HepG2 (cell line): ENCODE data around the gene ARHGAP9. TPM values are rescaled to one million over a fixed set of nuclear protein-coding genes. Genes with fewer than 3 reads are reported as not detected.

ENCODE experiments used
- ADNP ChIP-seq: sonication (generic); formaldehyde crosslinking; IDR thresholded peaks from 2 replicates; pipeline ENCODE4 v1.4.0; 2020; ENCODE audit warnings: missing genetic modification reagents
- ARHGAP35 ChIP-seq: sonication (generic); formaldehyde crosslinking; IDR thresholded peaks from 2 replicates; pipeline ENCODE4 v1.9.0; 2022; ENCODE audit warnings: mild to moderate bottlenecking, inconsistent platforms, moderate library complexity, missing genetic modification reagents, borderline replicate concordance
- ARID2 ChIP-seq: sonication (generic); formaldehyde crosslinking; IDR thresholded peaks from 2 replicates; pipeline ENCODE4 v1.8.1; 2022; ENCODE audit warnings: mild to moderate bottlenecking, missing genetic modification reagents, borderline replicate concordance
- CBX1 ChIP-seq: IDR thresholded peaks from one replicate; pipeline ENCODE4 v1.6.1; 2016; ENCODE audit warnings: antibody characterized with exemption, low read depth
- CREB1 ChIP-seq, 2 experiments: fragments of 450-650 bp in 1 of 2; IDR thresholded peaks; 2 replicates each; pipeline ENCODE4 v1.6.1; 2016 to 2017; ENCODE audit warnings: control low read depth in 1 of 2, mild to moderate bottlenecking in 1 of 2, missing compliant biosample characterization in 1 of 2, missing genetic modification characterization in 1 of 2
- CSRNP2 ChIP-seq: sonication (generic); formaldehyde crosslinking; conservative IDR thresholded peaks from 2 replicates; pipeline ENCODE4 v1.8.0; 2022; ENCODE audit warnings: low read depth, missing genetic modification reagents
- ELF3 ChIP-seq: IDR thresholded peaks from 2 replicates; pipeline ENCODE4 v1.6.1; 2016; ENCODE audit warnings: missing genetic modification reagents, missing compliant biosample characterization
- ETV5 ChIP-seq: IDR thresholded peaks from 2 replicates; pipeline ENCODE4 v1.6.1; 2018; ENCODE audit warnings: missing biosample characterization, missing genetic modification reagents, inconsistent platforms, borderline replicate concordance
- HNF4G ChIP-seq, 2 experiments: sonication (generic) in 1 of 2; formaldehyde crosslinking in 1 of 2; IDR thresholded peaks; 2 replicates each; pipeline versions ENCODE4 v1.4.0 to v1.6.1; 2011 to 2020; ENCODE audit warnings: borderline replicate concordance in 2 of 2, low read depth in 2 of 2, mild to moderate bottlenecking in 2 of 2, low read length in 1 of 2, missing genetic modification reagents in 1 of 2, moderate library complexity in 1 of 2
- MLLT10 ChIP-seq: sonication (generic); formaldehyde crosslinking; IDR thresholded peaks from 2 replicates; pipeline ENCODE4 v1.4.0; 2020; ENCODE audit warnings: missing genetic modification reagents
- SNRNP70 ChIP-seq: fragments of 200-400 bp; formaldehyde crosslinking; IDR thresholded peaks from 2 replicates; pipeline ENCODE4 v1.6.1; 2017; ENCODE audit warnings: mild to moderate bottlenecking, low read depth, low read length, moderate library complexity
- SPEN ChIP-seq: sonication (generic); formaldehyde crosslinking; IDR thresholded peaks from 2 replicates; pipeline ENCODE4 v1.5.1; 2020; ENCODE audit warnings: low read depth, mild to moderate bottlenecking, missing genetic modification reagents
- THAP11 ChIP-seq: IDR thresholded peaks from 2 replicates; pipeline ENCODE4 v1.6.1; 2016; ENCODE audit warnings: missing biosample characterization, missing genetic modification reagents
- ZEB1 ChIP-seq: IDR thresholded peaks from 2 replicates; pipeline ENCODE4 v1.6.1; 2012; ENCODE audit warnings: mild to moderate bottlenecking, low read depth, inconsistent platforms; ENCODE audit not compliant: insufficient replicate concordance
- ZNF138 ChIP-seq: sonication (generic); formaldehyde crosslinking; IDR thresholded peaks from 2 replicates; pipeline ENCODE4 v1.5.0; 2020; ENCODE audit warnings: mild to moderate bottlenecking, low read depth, missing genetic modification reagents
- ZNF589 ChIP-seq: sonication (generic); formaldehyde crosslinking; conservative IDR thresholded peaks from 2 replicates; pipeline ENCODE4 v1.8.0; 2022; ENCODE audit warnings: mild to moderate bottlenecking, moderate library complexity, missing genetic modification reagents
- ZNF678 ChIP-seq: sonication (generic); formaldehyde crosslinking; IDR thresholded peaks from 2 replicates; pipeline ENCODE4 v1.4.0; 2020; ENCODE audit warnings: mild to moderate bottlenecking, missing genetic modification reagents
- polyA plus RNA-seq, 8 experiments: library from polyadenylated mRNA; depleted of rRNA in 3 of 8; stranded (reverse) in 7 of 8; unstranded in 1 of 8; fragments of >200 nt; fragmentation: Illumina TruSeq in 4 of 8; extraction: Trizol in 4 of 8; gene quantifications; 2 replicates each; pipeline versions ENCODE4 v1.2.1 to v1.2.3, GENCODE V29; 2011 to 2016; ENCODE audit warnings: low read depth in 4 of 8, missing spikeins in 1 of 8, mixed read lengths in 1 of 8; ENCODE audit not compliant: insufficient read depth in 1 of 8
- total RNA-seq, 5 experiments: library from RNA; depleted of rRNA; stranded (reverse); fragments of >200 nt; fragmentation: Illumina TruSeq; extraction: Trizol; gene quantifications; 2 replicates each; pipeline ENCODE4 v1.2.3, GENCODE V29; 2016; ENCODE audit warnings: low read depth in 1 of 5
- TF ChIP-seq, protein P1 (sequence below): sonication (generic); formaldehyde crosslinking; IDR thresholded peaks from 2 replicates; pipeline ENCODE4 v1.4.0; 2020; ENCODE audit warnings: mild to moderate bottlenecking, missing genetic modification reagents
- TF ChIP-seq, protein P2 (sequence below): sonication (generic); formaldehyde crosslinking; IDR thresholded peaks from 2 replicates; pipeline ENCODE4 v1.5.1; 2020; ENCODE audit warnings: missing genetic modification reagents, mild to moderate bottlenecking, borderline replicate concordance
- TF ChIP-seq, protein P3 (sequence below): sonication (generic); formaldehyde crosslinking; IDR thresholded peaks from 2 replicates; pipeline ENCODE4 v1.8.0; 2023; ENCODE audit warnings: mild to moderate bottlenecking, missing genetic modification reagents
- TF ChIP-seq, protein P4 (sequence below): sonication (generic); formaldehyde crosslinking; IDR thresholded peaks from 2 replicates; pipeline ENCODE4 v1.4.0; 2020; ENCODE audit warnings: missing genetic modification reagents

Gene ARHGAP9
- total and polyA plus RNA-seq, 2 of the 13 experiments (the other 11 are each of a cell fraction or from before 2014, with no cell fraction given): 0.18 to 1.2 TPM

DNA sequence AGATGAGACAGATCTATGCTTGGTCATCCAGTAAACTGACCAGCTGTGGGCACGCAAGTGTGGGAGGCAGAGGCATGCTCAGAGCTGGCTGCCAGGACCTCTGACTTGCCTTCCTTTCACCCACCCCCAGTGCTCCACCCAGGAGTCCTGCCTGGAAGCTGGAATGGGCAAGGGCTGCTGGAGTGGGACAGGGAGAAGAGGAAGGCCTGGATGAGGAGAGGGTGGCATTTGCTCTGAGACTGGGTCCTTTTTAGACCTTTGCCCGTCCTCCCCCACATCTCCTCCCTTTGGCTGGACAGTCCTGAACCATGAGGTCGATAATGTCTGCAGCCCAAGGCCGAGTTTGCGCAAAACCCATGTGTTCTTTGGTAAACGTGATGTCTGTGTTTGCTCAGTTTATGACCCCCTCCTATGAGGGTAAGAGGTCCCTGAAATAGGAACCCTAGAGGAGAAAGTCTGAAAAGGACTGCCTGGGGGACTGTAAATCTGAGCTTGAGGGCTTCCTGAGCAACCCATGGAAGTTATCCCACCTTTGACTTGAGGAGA, 28.4 kb downstream of the ARHGAP9 start (continued):
- TF ChIP-seq CBX1 (peak; percentile 79), SPEN (CRISPR knock-in tag) (peak; percentile 94), ZEB1 (no peak), ARHGAP35 (no peak), SNRNP70 (no peak), ADNP (CRISPR knock-in tag) (no peak), ETV5 (CRISPR knock-in tag) (peak; percentile 80; the same call in 1 of the 2 replicates), CREB1 (IDR thresholded peaks at IDR 0.05) (no peak), CREB1 (CRISPR knock-in tag; IDR thresholded peaks at IDR 0.05) (peak; percentile 74), ARID2 (CRISPR knock-in tag) (0 out of 2 replicates have a peak, but pooled peaks have one; percentile 66), ZNF589 (CRISPR knock-in tag) (no peak; the same call in 1 of the 2 replicates), ZNF678 (CRISPR knock-in tag) (0 out of 2 replicates have a peak, but pooled peaks have one; percentile 67), ELF3 (peak; percentile 89), THAP11 (CRISPR knock-in tag) (peak; percentile 84), ZNF138 (CRISPR knock-in tag) (no peak), MLLT10 (CRISPR knock-in tag) (no peak), HNF4G (IDR thresholded peaks at IDR 0.05; ENCODE audit: borderline replicate concordance, low read depth, low read length) (peak; percentile 98), HNF4G (CRISPR knock-in tag; IDR thresholded peaks at IDR 0.05; ENCODE audit: borderline replicate concordance, low read depth) (peak; percentile 99), CSRNP2 (CRISPR knock-in tag) (no peak)
- TF ChIP-seq, protein P1, sequence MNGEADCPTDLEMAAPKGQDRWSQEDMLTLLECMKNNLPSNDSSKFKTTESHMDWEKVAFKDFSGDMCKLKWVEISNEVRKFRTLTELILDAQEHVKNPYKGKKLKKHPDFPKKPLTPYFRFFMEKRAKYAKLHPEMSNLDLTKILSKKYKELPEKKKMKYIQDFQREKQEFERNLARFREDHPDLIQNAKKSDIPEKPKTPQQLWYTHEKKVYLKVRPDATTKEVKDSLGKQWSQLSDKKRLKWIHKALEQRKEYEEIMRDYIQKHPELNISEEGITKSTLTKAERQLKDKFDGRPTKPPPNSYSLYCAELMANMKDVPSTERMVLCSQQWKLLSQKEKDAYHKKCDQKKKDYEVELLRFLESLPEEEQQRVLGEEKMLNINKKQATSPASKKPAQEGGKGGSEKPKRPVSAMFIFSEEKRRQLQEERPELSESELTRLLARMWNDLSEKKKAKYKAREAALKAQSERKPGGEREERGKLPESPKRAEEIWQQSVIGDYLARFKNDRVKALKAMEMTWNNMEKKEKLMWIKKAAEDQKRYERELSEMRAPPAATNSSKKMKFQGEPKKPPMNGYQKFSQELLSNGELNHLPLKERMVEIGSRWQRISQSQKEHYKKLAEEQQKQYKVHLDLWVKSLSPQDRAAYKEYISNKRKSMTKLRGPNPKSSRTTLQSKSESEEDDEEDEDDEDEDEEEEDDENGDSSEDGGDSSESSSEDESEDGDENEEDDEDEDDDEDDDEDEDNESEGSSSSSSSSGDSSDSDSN (CRISPR knock-in tag): peak; percentile 77
- TF ChIP-seq, protein P2, sequence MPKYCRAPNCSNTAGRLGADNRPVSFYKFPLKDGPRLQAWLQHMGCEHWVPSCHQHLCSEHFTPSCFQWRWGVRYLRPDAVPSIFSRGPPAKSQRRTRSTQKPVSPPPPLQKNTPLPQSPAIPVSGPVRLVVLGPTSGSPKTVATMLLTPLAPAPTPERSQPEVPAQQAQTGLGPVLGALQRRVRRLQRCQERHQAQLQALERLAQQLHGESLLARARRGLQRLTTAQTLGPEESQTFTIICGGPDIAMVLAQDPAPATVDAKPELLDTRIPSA: no peak
- TF ChIP-seq, protein P3, sequence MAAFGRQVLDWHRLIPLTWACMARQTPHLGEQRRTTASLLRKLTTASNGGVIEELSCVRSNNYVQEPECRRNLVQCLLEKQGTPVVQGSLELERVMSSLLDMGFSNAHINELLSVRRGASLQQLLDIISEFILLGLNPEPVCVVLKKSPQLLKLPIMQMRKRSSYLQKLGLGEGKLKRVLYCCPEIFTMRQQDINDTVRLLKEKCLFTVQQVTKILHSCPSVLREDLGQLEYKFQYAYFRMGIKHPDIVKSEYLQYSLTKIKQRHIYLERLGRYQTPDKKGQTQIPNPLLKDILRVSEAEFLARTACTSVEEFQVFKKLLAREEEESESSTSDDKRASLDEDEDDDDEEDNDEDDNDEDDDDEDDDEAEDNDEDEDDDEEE (CRISPR knock-in tag): no peak
- TF ChIP-seq, protein P4, sequence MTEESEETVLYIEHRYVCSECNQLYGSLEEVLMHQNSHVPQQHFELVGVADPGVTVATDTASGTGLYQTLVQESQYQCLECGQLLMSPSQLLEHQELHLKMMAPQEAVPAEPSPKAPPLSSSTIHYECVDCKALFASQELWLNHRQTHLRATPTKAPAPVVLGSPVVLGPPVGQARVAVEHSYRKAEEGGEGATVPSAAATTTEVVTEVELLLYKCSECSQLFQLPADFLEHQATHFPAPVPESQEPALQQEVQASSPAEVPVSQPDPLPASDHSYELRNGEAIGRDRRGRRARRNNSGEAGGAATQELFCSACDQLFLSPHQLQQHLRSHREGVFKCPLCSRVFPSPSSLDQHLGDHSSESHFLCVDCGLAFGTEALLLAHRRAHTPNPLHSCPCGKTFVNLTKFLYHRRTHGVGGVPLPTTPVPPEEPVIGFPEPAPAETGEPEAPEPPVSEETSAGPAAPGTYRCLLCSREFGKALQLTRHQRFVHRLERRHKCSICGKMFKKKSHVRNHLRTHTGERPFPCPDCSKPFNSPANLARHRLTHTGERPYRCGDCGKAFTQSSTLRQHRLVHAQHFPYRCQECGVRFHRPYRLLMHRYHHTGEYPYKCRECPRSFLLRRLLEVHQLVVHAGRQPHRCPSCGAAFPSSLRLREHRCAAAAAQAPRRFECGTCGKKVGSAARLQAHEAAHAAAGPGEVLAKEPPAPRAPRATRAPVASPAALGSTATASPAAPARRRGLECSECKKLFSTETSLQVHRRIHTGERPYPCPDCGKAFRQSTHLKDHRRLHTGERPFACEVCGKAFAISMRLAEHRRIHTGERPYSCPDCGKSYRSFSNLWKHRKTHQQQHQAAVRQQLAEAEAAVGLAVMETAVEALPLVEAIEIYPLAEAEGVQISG (CRISPR knock-in tag): peak; percentile 88
